SH-SY5Y (cell line): ENCODE results near the gene RAET1G.

Source experiments
- GATA2 ChIP-seq: IDR thresholded peaks from 2 replicates; pipeline ENCODE4 v1.6.1; 2011; ENCODE audit warnings: mild to moderate bottlenecking, low read depth, low read length
- GATA3 ChIP-seq: IDR thresholded peaks from 2 replicates; pipeline ENCODE4 v1.6.1; 2011; ENCODE audit warnings: low read depth, mild to moderate bottlenecking, low read length, moderate library complexity

Gene RAET1G

DNA sequence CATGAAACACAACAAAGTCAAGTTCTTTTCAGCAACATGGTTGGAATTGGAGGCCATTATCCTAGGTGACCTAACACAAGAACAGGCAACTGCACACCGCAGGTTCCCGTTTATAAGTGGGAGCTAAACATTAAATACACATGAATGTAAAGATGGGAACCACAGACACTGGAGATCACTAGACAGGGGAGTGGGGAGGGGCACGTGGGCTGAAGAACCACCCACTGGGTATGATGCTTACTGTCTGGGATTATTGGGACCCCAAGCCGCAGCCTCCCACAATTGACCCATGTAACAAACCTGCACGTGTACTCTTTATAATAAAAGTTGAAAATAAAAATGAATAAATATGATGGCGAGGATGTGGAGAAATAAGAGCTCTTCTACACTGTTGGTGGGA, 8.6 kb upstream of the RAET1G start:
- TF ChIP-seq GATA2: no peak
- TF ChIP-seq GATA3: no peak

GRCh38 chr6:149929422-149929821, 6.5 kb upstream of the RAET1G start:
- TF ChIP-seq GATA3 (no peak), GATA2 (no peak)

GRCh38 chr6:149925974-149926777, 3.3 kb upstream of the RAET1G start:
- no peak for TF ChIP-seq GATA2
- no peak for TF ChIP-seq GATA3

DNA sequence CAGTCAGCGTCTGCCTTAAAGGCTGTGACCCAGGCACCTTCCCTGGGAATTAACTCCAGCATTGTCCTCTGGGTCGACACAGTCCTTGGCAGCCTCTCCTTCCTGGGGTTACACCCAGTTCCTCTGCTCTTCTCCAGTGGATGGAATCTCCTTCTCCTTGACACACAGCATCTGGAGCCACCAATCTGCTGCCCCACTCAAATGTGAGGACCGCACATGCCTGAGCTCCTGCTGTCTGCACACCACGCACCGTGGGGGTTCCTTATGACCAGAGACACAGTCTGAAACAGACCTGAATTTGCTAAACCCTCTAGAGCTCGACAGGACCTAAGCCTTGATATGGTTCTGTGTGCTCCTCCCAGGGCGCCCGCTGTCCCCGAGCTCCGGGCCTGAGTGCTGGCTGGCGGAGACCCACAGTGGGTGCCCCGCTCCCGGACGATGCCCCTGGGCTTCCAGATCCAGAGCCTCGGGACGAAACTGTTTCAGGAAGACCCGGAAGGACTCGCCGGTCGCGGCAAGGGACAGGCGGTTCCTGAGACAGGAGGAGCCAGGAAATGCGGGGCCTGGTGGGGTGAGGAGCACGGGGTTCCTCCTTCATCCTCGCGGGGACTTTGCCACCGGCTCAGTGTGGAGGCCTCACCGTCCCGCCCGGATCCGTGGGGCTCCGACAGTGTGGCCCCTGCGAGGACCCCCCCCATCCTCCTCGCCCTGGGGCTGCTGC, 2.5 kb upstream of the RAET1G start:
- TF ChIP-seq GATA2: no peak
- no peak for TF ChIP-seq GATA3

GRCh38 chr6:149924933-149925252, 2.0 kb upstream of the RAET1G start:
- TF ChIP-seq GATA3 (no peak), GATA2 (no peak)

DNA sequence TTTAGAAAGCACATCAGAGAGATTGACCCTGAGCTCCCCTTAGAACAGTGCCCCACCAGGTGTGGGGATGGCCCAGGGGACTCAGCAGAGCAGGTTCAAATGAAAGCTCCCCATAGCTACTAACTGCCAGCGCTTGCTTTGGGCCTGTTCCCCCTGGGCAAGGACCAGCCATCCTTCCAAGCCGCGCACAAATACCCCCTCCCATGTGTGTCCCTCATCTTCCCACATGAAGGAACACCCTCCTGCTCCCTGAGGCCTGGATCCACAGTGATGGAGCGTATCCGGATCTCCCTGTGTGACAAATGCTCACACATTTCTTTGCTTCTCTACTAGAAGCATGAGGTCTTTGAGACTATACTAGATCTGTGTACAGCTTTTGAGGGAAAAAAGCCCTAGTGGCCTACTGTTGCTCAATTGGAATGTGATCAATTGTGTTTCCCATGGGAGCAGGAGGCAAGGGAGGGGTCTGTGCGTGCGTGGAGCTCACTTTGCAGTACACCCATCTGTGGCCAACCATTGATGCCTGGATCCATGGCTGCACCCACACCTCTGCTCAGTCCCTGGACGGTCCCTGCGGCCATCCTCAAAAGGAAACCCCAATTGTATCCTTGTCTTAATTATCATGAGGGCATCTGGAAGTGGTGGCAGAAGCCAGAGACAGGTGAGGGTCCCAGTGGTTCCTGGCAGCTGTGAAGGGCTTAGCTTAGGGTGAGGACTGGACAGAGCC, 1.4 kb upstream of the RAET1G start:
- no peak for TF ChIP-seq GATA3
- no peak for TF ChIP-seq GATA2

GRCh38 chr6:149923327-149923986, 536 bp upstream of the RAET1G start:
- no peak for TF ChIP-seq GATA2
- no peak for TF ChIP-seq GATA3

GRCh38 chr6:149921361-149921760, 1.6 kb downstream of the RAET1G start:
- TF ChIP-seq GATA2 (no peak), GATA3 (no peak)

- TF ChIP-seq GATA3 (no peak), GATA2 (no peak)
These were observed 3.1 kb downstream of the RAET1G start for GRCh38 chr6:149919834-149920225.

DNA sequence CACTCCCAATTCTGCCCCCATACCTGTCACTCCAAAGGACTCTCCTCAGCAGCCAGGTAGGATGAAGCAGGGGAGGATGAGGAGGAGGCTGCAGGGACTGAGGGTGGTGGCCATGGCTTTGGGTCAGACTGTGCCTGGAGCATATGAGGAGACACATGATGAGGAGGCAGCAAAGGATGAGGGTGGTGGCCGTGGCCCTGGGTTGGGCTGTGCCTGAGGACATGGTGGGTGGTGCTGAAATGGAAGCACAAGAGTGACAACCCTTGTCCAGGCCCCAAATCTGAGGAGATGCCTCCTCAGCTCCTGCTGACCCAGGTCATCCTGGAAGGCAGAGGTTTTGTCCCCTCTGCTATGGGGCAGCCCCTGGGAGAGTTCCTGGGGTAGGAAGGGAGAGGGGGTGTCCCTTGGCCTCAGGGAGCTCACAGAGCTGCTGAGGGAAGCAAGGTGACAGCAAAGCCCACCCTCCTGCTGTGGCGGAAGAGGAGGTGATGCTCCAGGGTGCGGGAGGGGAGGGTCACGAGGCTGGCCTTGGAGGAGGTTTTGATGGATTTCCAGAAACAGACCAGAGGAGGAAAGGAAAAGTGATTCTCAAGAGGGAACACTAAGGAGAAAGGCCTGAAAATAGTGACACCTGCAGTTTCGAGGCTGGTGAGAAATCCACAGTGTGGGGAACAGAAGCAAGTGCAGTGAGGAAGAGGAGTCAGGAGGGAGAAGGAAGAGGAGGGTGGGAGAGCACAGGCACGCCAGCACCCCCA, 4.6 kb downstream of the RAET1G start:
- TF ChIP-seq GATA2: no peak
- no peak for TF ChIP-seq GATA3

DNA sequence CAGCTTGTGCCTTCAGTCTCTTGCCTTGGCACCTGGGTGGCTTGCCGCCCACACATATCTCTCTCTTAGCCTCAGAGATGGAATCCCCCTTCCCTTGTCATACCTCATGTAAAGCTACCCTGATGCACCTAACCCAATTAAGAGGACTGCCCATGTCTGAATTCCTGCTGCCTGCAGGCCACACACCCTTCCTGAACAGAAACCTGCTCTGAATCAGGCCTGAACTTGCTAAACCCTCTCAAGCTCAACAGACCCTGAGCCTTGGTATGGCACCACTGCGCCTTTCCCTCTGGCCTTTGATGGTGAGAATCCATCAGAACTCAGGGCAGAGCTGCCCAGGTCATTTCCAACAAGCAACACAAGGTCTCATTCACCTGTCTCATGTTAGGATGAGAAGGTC, 5.2 kb downstream of the RAET1G start:
- no peak for TF ChIP-seq GATA2
- TF ChIP-seq GATA3: no peak

DNA sequence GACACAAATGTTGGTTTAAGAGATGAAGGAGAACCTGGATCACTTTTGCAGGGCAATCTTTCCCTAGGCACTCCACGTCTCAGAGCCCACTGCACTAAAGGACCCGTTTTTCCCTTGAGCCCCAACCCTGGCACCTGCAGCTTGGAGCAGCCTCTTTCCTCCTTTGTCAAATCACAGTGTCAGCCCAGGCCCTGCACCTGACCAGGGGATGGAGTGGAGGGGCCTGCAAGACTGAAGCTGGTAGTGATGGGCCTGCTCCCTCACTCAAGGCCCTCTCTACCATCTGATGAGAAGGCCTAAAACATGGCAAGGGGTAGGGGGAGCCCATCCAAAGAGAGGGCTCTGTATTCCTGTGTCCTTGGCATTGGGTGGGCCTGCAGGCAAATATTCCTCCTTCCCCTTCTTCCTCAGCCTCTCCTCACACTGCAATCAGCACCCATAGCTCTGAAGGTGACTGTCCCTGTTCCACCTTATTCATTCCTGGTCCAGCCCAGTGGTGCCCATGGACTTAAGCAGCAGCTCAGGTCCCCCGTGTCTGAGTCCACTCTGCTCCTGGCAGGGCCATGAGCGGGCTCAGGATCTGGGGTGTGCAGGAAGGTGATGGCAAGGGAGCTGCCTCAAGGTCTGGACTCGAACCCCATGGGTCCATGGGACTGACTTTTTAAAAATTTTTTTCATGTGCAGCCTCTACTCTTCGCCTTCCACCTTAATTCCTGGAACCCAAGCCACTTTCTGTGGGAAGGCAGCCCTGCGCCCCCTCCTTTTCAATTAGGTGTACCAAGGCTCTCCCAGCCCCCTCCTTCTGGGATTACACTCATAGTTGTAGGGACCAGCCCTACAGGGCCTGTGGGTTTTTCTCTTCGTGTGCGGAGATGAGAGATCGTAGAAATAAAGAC, 6.7 kb downstream of the RAET1G start:
- TF ChIP-seq GATA3 (no peak), GATA2 (no peak)

DNA sequence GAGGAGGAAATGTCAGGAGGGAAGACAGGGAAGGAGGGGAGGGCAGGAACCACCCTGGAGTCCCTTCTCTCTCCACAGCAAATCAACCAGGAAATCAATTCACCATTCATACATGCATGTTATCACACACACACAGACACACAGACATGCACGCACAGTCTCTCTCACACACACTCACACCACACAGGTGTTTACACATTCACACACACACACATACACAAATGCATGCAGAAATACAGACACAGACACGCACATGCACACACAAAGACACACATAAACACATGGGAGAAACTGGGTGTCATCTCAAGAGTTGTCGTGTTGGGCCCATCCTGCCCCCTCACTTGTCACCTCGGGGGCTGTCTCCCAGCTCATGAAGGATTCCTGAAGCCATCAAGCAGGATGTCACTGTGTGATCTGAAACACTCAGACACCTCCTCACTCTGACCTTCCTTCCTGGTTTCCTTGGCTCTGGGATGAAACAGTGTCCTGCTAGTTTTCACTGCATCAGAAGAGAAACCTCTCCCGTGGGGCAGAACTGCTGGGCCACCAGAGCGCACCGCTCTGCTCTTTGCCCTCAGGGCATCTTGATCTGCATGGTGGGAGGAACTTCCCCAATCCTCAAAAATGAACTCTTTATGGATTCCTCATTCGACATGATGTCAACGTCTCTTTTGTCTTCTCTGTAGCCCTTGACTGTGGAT, 9.2 kb downstream of the RAET1G start:
- TF ChIP-seq GATA2: no peak
- TF ChIP-seq GATA3: no peak
